AG09309 (cell line): ENCODE results near the gene GOSR2.

Source experiments
- DNase-seq: peaks from one replicate; pipeline ENCODE4 v3.0.0-alpha.2; 2010; ENCODE audit warnings: low read depth
- H3K4me3 ChIP-seq: 2 replicates; pipeline ENCODE4 v1.5.1; 2011; ENCODE audit warnings: mild to moderate bottlenecking, low read depth, low read length, moderate library complexity; ENCODE audit not compliant: control insufficient read depth
- CTCF ChIP-seq: IDR thresholded peaks from 2 replicates; pipeline ENCODE4 v1.5.1; 2011; ENCODE audit warnings: mild to moderate bottlenecking, low read depth, low read length, inconsistent platforms; ENCODE audit not compliant: insufficient read depth, control insufficient read depth; ENCODE audit errors: missing control alignments

The GOSR2 gene

GRCh38 chr17:46922804-46923635, at the start of gene GOSR2:
Gene GOSR2, plus strand, starts transcription at chr17:46923160. Its CDS starts 33 bp downstream, at chr17:46923193.
- TF ChIP-seq CTCF: no peak
- H3K4me3 ChIP-seq: peak within 1 kb of the TSS; percentile 72
- DNase-seq: peak; percentile 46

- no peak for TF ChIP-seq CTCF
- DNase-seq: no peak
- no peak overlapping the region for H3K4me3 ChIP-seq
Measured at GRCh38 chr17:46873941-46874645, 48.9 kb upstream of the GOSR2 start.

- DNase-seq: no peak
- H3K4me3 ChIP-seq: no peak overlapping the region
- no peak for TF ChIP-seq CTCF
Measured at GRCh38 chr17:46874906-46875305, 48.1 kb upstream of the GOSR2 start.

- H3K4me3 ChIP-seq: no peak overlapping the region
- DNase-seq: no peak
- no peak for TF ChIP-seq CTCF
Measured at GRCh38 chr17:46875849-46876352, 47.1 kb upstream of the GOSR2 start.

- DNase-seq: no peak
- TF ChIP-seq CTCF: peak; percentile 29
- no peak overlapping the region for H3K4me3 ChIP-seq
Measured at GRCh38 chr17:46876353-46876887, 46.5 kb upstream of the GOSR2 start.

GRCh38 chr17:46876926-46877325, 46.0 kb upstream of the GOSR2 start:
- H3K4me3 ChIP-seq: no peak overlapping the region
- DNase-seq: no peak
- TF ChIP-seq CTCF: no peak
